Fibroblast of mammary gland (primary cell): Measurements from ENCODE around the gene FHAD1.

Source experiments
- DNase-seq: peaks from one replicate; pipeline ENCODE4 v3.0.0-alpha.2; 2010; ENCODE audit warnings: low read depth
- H3K4me3 ChIP-seq: 2 replicates; pipeline ENCODE4 v1.5.1; 2011; ENCODE audit warnings: low read depth, mild to moderate bottlenecking, low read length, moderate library complexity; ENCODE audit not compliant: control insufficient read depth
- CTCF ChIP-seq: conservative IDR thresholded peaks from 2 replicates; pipeline ENCODE4 v1.5.1; 2011; ENCODE audit warnings: low read depth, low read length, inconsistent platforms; ENCODE audit not compliant: control insufficient read depth, insufficient read depth

FHAD1 gene

GRCh38 chr1:15246960-15247614, at the start of gene FHAD1:
Gene FHAD1, plus strand, starts transcription at chr1:15247223. Its CDS starts 4,562 bp downstream, at chr1:15251785.
- H3K4me3 ChIP-seq = peak within 1 kb of the TSS; percentile 23
- DNase-seq = peak; percentile 54
- TF ChIP-seq CTCF = no peak

GRCh38 chr1:15197591-15198447, 49.2 kb upstream of the FHAD1 start:
- H3K4me3 ChIP-seq = no peak overlapping the region
- no peak for DNase-seq
- no peak for TF ChIP-seq CTCF

- no peak overlapping the region for H3K4me3 ChIP-seq
- TF ChIP-seq CTCF = no peak
Measured at GRCh38 chr1:15198684-15199083, 48.3 kb upstream of the FHAD1 start.

GRCh38 chr1:15201221-15201620, 45.8 kb upstream of the FHAD1 start:
- no peak overlapping the region for H3K4me3 ChIP-seq
- no peak for DNase-seq
- TF ChIP-seq CTCF = no peak

More at GRCh38 chr1:15198684-15199083, 48.3 kb upstream of the FHAD1 start:
- DNase-seq = no peak

GRCh38 chr1:15201849-15202551, 45.0 kb upstream of the FHAD1 start:
- DNase-seq = no peak
- no peak overlapping the region for H3K4me3 ChIP-seq
- TF ChIP-seq CTCF = no peak

GRCh38 chr1:15204931-15205330, 42.1 kb upstream of the FHAD1 start:
- no peak for TF ChIP-seq CTCF
- no peak overlapping the region for H3K4me3 ChIP-seq
- no peak for DNase-seq
